Smooth muscle cell (in vitro differentiated cells): ENCODE measurements around the gene MND1. TPM values are rescaled to one million over a fixed set of nuclear protein-coding genes. Genes with fewer than 3 reads are reported as not detected.

Source experiments
- DNase-seq: peaks from one replicate; lab custom pipeline; 2025; ENCODE audit not compliant: unreplicated experiment; lab: John Stamatoyannopoulos, UW
- H2AFZ ChIP-seq: fragments of 200-600 bp; sonication (generic); 2 replicates; pipeline ENCODE4 v1.6.0; 2016; ENCODE audit warnings: antibody characterized with exemption, low read depth, mild to moderate bottlenecking
- H3F3A ChIP-seq: fragments of 200-600 bp; sonication (generic); 2 replicates; pipeline ENCODE4 v1.6.0; 2017; ENCODE audit warnings: antibody characterized with exemption, low read depth
- H3K27ac ChIP-seq: fragments of 200-600 bp; sonication (generic); 2 replicates; pipeline ENCODE4 v1.5.1; 2016; ENCODE audit warnings: low read depth, mild to moderate bottlenecking
- H3K27me3 ChIP-seq: fragments of 200-600 bp; sonication (generic); 2 replicates; pipeline ENCODE4 v1.6.1; 2016; ENCODE audit warnings: low read depth, mild to moderate bottlenecking
- H3K36me3 ChIP-seq: fragments of 200-600 bp; sonication (generic); 2 replicates; pipeline ENCODE4 v1.5.1; 2016; ENCODE audit warnings: low read depth
- H3K4me1 ChIP-seq: fragments of 200-600 bp; sonication (generic); 2 replicates; pipeline ENCODE4 v1.5.1; 2016; ENCODE audit warnings: low read depth
- H3K4me2 ChIP-seq: fragments of 200-600 bp; sonication (generic); 2 replicates; pipeline ENCODE4 v1.6.0; 2016; ENCODE audit warnings: mild to moderate bottlenecking
- H3K4me3 ChIP-seq: fragments of 200-600 bp; sonication (generic); 2 replicates; pipeline ENCODE4 v1.5.1; 2016; ENCODE audit warnings: mild to moderate bottlenecking
- H3K79me2 ChIP-seq: fragments of 200-600 bp; sonication (generic); 2 replicates; pipeline ENCODE4 v1.6.0; 2016; ENCODE audit warnings: low read depth, mild to moderate bottlenecking
- H3K9ac ChIP-seq: fragments of 200-600 bp; sonication (generic); 2 replicates; pipeline ENCODE4 v1.6.0; 2016; ENCODE audit warnings: low read depth
- H3K9me3 ChIP-seq: fragments of 200-600 bp; sonication (generic); replicated peaks from 2 replicates; pipeline ENCODE4 v1.5.1; 2016; ENCODE audit warnings: low read depth
- H4K20me1 ChIP-seq: fragments of 200-600 bp; sonication (generic); 2 replicates; pipeline ENCODE4 v1.6.0; 2016; ENCODE audit warnings: low read depth
- WGBS: methylation state at CpG from one replicate; pipeline ENCODE4 v1.1.7; 2016; ENCODE audit warnings: low lambda C conversion rate; 5-methylcytosine and 5-hydroxymethylcytosine counted together
- polyA plus RNA-seq: library from polyadenylated mRNA; unstranded; fragments of >200 nt; fragmentation: Nextera tagmentation; extraction: Ambion mirVana; gene quantifications from 2 replicates; pipeline ENCODE4 v1.2.1, GENCODE V29; 2016
- total RNA-seq: library from RNA; depleted of rRNA; stranded (reverse); fragments of >200 nt; gene quantifications from 2 replicates; pipeline ENCODE4 v1.2.3, GENCODE V29; 2014
- TF ChIP-seq, protein P1 (sequence below): fragments of 200-600 bp; sonication (generic); IDR thresholded peaks from 2 replicates; pipeline ENCODE4 v1.5.1; 2017; ENCODE audit warnings: borderline replicate concordance, mild to moderate bottlenecking, antibody characterized with exemption; ENCODE audit not compliant: insufficient read depth, poor library complexity, severe bottlenecking

The MND1 gene
- total and polyA plus RNA-seq, 2 experiments from 2014 or later: 1.7 to 3.1 TPM

GRCh38 chr4:153438916-153439756 is 94.6 kb downstream of the MND1 start:
- 90% methylated on average over 13 of the region's 13 CpGs for whole genome bisulfite sequencing
- DNase-seq: no peak
- TF ChIP-seq, protein P1, sequence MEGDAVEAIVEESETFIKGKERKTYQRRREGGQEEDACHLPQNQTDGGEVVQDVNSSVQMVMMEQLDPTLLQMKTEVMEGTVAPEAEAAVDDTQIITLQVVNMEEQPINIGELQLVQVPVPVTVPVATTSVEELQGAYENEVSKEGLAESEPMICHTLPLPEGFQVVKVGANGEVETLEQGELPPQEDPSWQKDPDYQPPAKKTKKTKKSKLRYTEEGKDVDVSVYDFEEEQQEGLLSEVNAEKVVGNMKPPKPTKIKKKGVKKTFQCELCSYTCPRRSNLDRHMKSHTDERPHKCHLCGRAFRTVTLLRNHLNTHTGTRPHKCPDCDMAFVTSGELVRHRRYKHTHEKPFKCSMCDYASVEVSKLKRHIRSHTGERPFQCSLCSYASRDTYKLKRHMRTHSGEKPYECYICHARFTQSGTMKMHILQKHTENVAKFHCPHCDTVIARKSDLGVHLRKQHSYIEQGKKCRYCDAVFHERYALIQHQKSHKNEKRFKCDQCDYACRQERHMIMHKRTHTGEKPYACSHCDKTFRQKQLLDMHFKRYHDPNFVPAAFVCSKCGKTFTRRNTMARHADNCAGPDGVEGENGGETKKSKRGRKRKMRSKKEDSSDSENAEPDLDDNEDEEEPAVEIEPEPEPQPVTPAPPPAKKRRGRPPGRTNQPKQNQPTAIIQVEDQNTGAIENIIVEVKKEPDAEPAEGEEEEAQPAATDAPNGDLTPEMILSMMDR: no peak

DNA sequence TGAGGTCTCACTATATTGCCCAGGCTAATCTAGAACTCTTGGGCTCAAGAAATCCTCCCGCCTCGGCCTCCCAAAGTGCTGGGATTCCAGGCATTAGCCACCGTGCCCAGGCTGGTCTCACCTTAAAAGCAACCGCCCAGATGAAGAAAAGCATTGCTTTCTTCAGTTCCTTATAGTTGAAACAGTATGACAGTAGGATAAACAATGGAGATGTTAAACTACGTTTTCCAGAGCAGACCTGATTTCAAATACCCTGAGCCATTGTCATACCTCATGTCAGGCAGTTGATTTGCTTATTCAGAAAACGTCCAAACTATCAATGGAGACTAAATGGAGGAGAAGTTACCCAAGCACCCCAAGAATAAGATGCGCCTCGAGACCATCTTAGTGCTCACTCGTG is 95.3 kb downstream of the MND1 start:
- Histone ChIP-seq H3K79me2 (no peaks in the 10 kb centered on the region), H3F3A (no peaks in the 10 kb centered on the region), H3K9ac (no peak overlapping the region), H3K4me3 (no peak overlapping the region), H3K4me1 (no peaks in the 10 kb centered on the region), H3K4me2 (no peak overlapping the region), H3K9me3 (no peaks in the 10 kb centered on the region), H3K27ac (no peak overlapping the region), H3K27me3 (no peaks in the 10 kb centered on the region), H2AFZ (no peak overlapping the region), H3K36me3 (no peaks in the 10 kb centered on the region), H4K20me1 (no peaks in the 10 kb centered on the region)
- no peak for DNase-seq
- 92% methylated on average over 9 of the region's 9 CpGs for WGBS
- TF ChIP-seq, protein P1: no peak

More at GRCh38 chr4:153438916-153439756, 94.6 kb downstream of the MND1 start:
- Histone ChIP-seq H4K20me1 (no peaks in the 10 kb centered on the region), H2AFZ (no peak overlapping the region), H3K4me1 (no peaks in the 10 kb centered on the region), H3K36me3 (no peaks in the 10 kb centered on the region), H3K27ac (no peak overlapping the region), H3K9me3 (no peaks in the 10 kb centered on the region), H3K4me2 (no peak overlapping the region), H3K4me3 (no peak overlapping the region), H3K9ac (no peak overlapping the region), H3F3A (no peaks in the 10 kb centered on the region), H3K27me3 (no peaks in the 10 kb centered on the region), H3K79me2 (no peaks in the 10 kb centered on the region)

- H3K27me3 ChIP-seq: no peaks in the 10 kb centered on the region
- no peaks in the 10 kb centered on the region for H3F3A ChIP-seq
- H3K36me3 ChIP-seq: no peaks in the 10 kb centered on the region
- H3K27ac ChIP-seq: no peak overlapping the region
- H2AFZ ChIP-seq: no peak overlapping the region
- TF ChIP-seq, protein P1: no peak
- WGBS: 97% methylated on average over 6 of the region's 6 CpGs
- no peaks in the 10 kb centered on the region for H4K20me1 ChIP-seq
- no peak overlapping the region for H3K4me3 ChIP-seq
- no peak overlapping the region for H3K4me2 ChIP-seq
- H3K79me2 ChIP-seq: no peaks in the 10 kb centered on the region
- H3K9me3 ChIP-seq: no peaks in the 10 kb centered on the region
- DNase-seq: no peak
- no peaks in the 10 kb centered on the region for H3K4me1 ChIP-seq
- no peak overlapping the region for H3K9ac ChIP-seq
Observed at GRCh38 chr4:153440475-153440874, 96.0 kb downstream of the MND1 start.
